ENCODE data around the gene PPP1R14D.

GRCh38 chr15:40785164-40785563 lies 43.3 kb downstream of the PPP1R14D start:
- no peak for TF ChIP-seq FOXP2 (optimal IDR thresholded peaks at IDR 0.05; ENCODE audit: borderline replicate concordance, extremely low read depth, extremely low read length, insufficient read depth)
- TF ChIP-seq POLR2AphosphoS5 (IDR thresholded peaks at IDR 0.05; ENCODE audit: low read depth, low read length), result no peak
- TF ChIP-seq TAF1 (IDR thresholded peaks at IDR 0.05; ENCODE audit: borderline replicate concordance, insufficient read depth, low read length), result no peak
- TF ChIP-seq, protein P1, sequence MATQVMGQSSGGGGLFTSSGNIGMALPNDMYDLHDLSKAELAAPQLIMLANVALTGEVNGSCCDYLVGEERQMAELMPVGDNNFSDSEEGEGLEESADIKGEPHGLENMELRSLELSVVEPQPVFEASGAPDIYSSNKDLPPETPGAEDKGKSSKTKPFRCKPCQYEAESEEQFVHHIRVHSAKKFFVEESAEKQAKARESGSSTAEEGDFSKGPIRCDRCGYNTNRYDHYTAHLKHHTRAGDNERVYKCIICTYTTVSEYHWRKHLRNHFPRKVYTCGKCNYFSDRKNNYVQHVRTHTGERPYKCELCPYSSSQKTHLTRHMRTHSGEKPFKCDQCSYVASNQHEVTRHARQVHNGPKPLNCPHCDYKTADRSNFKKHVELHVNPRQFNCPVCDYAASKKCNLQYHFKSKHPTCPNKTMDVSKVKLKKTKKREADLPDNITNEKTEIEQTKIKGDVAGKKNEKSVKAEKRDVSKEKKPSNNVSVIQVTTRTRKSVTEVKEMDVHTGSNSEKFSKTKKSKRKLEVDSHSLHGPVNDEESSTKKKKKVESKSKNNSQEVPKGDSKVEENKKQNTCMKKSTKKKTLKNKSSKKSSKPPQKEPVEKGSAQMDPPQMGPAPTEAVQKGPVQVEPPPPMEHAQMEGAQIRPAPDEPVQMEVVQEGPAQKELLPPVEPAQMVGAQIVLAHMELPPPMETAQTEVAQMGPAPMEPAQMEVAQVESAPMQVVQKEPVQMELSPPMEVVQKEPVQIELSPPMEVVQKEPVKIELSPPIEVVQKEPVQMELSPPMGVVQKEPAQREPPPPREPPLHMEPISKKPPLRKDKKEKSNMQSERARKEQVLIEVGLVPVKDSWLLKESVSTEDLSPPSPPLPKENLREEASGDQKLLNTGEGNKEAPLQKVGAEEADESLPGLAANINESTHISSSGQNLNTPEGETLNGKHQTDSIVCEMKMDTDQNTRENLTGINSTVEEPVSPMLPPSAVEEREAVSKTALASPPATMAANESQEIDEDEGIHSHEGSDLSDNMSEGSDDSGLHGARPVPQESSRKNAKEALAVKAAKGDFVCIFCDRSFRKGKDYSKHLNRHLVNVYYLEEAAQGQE (IDR thresholded peaks at IDR 0.05; ENCODE audit: insufficient read depth in 1 of 2, low read depth in 2 of 2, low read length in 2 of 2), result no peak
